GM18861 (cell line): ENCODE measurements around the gene PRR20D.
"Not testable (repeated sequence)": the region's sequence is repeated elsewhere in the genome, so short reads cannot be mapped to it uniquely, and the experiment has no call there.

ENCODE experiments used
- ATAC-seq: cut with Tn5 transposase; IDR thresholded peaks from one replicate; pipeline ENCODE4 v1.9.1; 2021; ENCODE audit not compliant: unreplicated experiment

PRR20D gene

GRCh38 chr13:57160332-57160731, at the start of gene PRR20D:
PRR20D (plus strand) TSS chr13:57160632; CDS start chr13:57161019, 387 bp downstream.
- ATAC-seq: not testable (repeated sequence)

DNA sequence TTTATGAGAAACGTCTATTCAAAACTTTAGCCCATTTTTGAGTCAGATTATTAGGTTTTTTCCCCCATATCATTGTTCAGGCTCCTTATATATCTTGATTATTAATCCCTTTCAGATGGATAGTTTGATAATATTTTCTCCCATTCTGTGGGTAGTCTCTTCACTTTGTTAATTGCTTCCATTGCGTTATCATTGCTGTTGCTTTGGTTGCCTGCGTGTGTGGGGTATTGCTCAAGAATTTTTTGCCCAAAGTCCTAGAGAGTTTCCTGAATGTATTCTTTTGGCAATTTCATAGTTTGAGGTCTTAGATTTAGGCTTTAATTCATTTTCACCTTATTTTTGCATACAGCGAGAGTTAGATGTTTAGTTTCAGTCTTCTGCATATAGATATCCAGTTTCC, 45.5 kb upstream of the PRR20D start:
- ATAC-seq: no peak

GRCh38 chr13:57123681-57124080, 36.8 kb upstream of the PRR20D start:
- ATAC-seq: no peak

DNA sequence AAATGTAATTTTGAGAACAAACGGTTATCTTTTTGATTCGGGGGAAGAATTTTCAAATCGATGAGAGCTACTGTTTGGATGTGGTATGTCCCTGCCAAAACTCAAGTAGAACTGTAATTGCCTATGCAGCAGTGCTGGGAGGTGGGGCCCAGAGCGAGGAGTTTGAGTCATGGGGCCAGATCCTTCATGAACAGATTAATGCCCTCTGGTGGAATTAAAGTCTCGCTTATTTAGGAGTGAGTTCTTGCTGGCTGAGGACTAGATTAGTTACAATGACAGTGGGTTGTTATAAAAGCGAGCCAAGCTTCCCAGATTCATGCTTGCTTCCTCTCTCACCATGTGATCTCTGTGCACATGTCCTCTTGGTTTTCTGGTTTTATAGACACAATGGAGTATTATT, 31.5 kb upstream of the PRR20D start:
- ATAC-seq: no peak

DNA sequence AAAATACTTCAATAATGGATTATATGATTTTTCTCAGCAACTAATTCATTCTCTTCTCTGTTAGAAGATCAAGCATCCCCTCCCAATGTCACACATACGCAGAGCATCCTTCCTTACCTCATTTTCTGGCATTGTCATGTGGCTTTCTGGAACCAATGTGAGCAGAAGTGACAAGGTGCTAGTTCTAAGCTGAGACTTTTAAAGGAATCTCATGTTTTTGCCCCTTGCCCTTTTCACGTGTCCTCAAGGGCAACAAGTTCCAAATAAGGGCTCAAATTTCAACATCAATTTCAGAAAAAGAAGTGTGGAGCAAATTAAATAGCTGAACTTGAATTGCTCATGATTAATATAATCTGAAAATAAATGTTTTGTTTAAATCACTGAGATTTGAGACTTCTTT, 24.3 kb upstream of the PRR20D start:
- no peak for ATAC-seq

- ATAC-seq: no peak
Observed at GRCh38 chr13:57137585-57137984, 22.8 kb upstream of the PRR20D start.

GRCh38 chr13:57138988-57139387, 21.4 kb upstream of the PRR20D start:
- no peak for ATAC-seq

DNA sequence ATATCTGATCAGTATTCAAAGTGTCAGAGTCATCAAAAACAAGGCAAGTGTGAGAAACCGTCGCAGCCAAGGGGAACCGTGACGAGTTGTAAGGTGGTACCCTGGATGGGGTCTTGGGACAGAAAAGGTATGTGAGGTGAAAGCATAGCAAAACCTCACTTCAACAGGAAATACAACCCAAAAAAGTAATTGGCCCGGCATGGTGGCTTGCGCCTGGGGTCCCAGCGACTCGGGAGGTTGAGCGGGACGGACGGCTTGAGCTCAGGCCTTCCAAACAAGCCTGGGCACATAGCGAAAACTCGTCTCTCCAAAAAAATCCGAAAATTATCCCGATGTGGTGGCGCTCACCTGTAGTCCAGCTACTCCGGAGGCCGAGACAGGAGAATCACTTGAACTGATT, 20.7 kb upstream of the PRR20D start:
- ATAC-seq: not testable (repeated sequence)

DNA sequence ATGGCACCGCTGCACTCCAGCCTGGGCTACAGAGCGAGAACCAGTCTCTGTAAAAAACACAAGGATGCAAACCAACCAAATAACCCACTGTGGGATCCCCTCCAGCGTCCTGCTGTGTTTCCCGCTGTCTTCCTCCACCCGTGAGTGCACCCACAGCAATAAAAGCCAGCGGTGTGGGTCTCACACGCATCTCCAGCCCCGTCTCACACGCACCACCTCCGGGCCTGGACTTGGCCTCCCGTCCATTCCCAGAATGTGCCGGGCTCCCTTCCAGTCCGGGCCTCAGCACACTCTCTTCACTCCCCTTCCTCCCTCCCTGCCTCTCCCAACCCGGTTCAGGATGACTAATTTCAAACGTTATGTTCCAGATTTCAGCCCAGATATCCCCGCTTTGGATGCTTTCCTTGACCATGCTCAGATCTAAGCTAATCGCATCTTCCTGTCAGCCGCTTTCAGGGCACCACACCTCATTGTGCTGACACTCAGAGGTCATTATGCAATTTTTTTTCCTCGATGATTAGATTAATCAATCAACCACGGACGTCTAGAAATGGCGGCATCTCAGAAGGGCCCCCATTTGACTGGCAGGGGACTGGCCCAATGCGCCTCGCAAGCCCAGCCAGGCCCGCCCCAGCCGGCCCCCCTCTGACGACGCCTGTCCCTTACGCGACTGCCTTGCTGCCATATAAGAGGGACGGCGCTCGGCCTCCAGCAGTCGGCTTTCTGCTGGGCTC, 20.0 kb upstream of the PRR20D start, which contains the start of gene PRR20A:
TSS of gene PRR20A (plus strand) at position 684 of the 734 bp plus-strand sequence. CDS start 387 bp downstream, outside the sequence.
- not testable (repeated sequence) for ATAC-seq

GRCh38 chr13:57147188-57147587, 13.2 kb upstream of the PRR20D start, which contains the start of gene PRR20B:
PRR20B (plus strand) TSS chr13:57147488; CDS start chr13:57147875, 387 bp downstream.
- not testable (repeated sequence) for ATAC-seq

DNA sequence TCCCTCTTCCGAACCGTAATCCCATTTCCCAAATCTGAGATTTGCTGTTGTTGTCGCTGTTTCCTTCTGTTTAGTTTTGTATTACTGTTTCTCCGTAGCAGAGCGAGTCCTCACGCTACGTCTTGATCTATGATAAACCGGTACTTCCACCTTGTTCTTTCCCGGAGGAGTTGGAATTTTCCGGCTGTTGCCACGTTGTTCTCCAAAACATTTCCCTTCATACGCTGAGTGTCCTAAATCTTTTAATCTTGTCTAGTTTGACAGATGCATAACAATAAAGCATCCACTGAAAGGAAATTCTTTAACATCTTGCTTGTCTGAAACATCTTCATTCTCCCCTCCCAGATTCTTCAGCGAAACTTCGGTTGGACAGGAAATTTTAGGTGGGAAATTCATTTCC, 12.3 kb upstream of the PRR20D start:
- ATAC-seq: not testable (repeated sequence)

DNA sequence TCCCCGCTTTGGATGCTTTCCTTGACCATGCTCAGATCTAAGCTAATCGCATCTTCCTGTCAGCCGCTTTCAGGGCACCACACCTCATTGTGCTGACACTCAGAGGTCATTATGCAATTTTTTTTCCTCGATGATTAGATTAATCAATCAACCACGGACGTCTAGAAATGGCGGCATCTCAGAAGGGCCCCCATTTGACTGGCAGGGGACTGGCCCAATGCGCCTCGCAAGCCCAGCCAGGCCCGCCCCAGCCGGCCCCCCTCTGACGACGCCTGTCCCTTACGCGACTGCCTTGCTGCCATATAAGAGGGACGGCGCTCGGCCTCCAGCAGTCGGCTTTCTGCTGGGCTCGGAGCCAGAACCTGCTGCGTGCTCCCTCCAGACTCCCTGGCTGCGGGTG, 6.7 kb upstream of the PRR20D start, which contains the start of gene PRR20C:
TSS of gene PRR20C (plus strand) at position 301 of the 400 bp plus-strand sequence. CDS start 387 bp downstream, outside the sequence.
- not testable (repeated sequence) for ATAC-seq

GRCh38 chr13:57166897-57167296, 6.5 kb downstream of the PRR20D start, which contains the start of gene PRR20E:
PRR20E (plus strand) TSS chr13:57167197; CDS start chr13:57167584, 387 bp downstream.
- not testable (repeated sequence) for ATAC-seq

DNA sequence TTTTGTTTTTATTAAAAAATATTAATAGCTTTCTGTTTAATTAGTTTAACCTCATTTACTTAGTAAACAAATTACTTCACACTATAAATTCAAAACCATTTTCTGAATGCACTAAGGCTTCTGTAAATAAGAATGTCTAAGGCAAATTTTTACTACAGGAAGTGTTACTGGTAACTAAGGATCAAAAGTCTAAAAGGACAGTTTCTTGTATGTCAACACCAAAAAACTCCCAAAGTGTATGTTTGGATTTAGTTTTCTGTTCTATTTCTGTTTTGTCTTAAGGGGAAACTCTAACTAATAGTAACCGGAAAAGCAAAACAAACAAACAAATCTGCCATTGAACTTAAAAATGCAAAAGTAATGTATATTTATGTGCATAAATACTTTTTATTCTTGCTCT, 31.2 kb downstream of the PRR20D start:
- no peak for ATAC-seq

DNA sequence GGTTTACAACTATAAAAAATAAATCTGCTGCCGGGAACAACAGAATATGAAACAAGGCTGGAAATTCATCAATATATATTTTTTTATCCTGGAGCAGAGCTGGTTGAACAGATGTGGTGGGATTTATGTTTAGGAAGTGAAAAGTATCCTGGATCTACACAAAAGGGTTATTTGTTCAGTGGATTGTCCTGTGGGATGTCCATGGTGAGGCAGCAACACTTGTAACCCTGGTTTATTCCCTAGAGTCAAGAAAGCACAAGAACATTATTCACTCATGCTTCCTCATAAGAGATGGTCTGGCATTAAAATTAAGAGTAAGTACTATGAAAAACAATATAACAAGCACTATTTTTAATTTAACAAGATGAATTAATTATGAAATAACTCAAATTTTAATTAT, 52.6 kb downstream of the PRR20D start:
- ATAC-seq: no peak
